HCT116 (cell line): ENCODE measurements around the gene SCD5. TPM values are rescaled to one million over a fixed set of nuclear protein-coding genes. Genes with fewer than 3 reads are reported as not detected.

Experiments
- ATAC-seq: fragments of 200-7000 bp; cut with Tn5 transposase; 2 replicates; pipeline ENCODE4 v1.9.1; 2020; ENCODE audit warnings: mild to moderate bottlenecking, moderate library complexity
- BruUV-seq: library from RNA; stranded (reverse); fragments of 400-500 nt; replicated peaks from 2 replicates; lab custom pipeline; 2021; lab: Mats Ljungman, UMichigan
- CTCF ChIA-PET: fragments of 300-600 bp; sonication (Branson Sonifier 250); formaldehyde crosslinking; loops from one replicate; lab custom pipeline; 2021; ENCODE audit warnings: antibody characterized with exemption; lab: Charles Lee
- POLR2A ChIA-PET: fragments of 300-600, 350-600 bp; sonication (Branson Sonifier 250); formaldehyde crosslinking; loops from one replicate; lab custom pipeline; 2021; ENCODE audit warnings: antibody characterized with exemption; lab: Charles Lee
- RAD21 ChIA-PET, 2 experiments: fragments of 300-600 bp; sonication (Branson Sonifier 250); formaldehyde crosslinking; loops; one replicate each; lab custom pipeline; 2023; ENCODE audit warnings: low total read pairs in 2 of 2; ENCODE audit not compliant: uncharacterized antibody in 2 of 2, unreplicated experiment in 2 of 2, low non-redundant PET in 1 of 2; lab: Charles Lee
- DNase-seq: peaks from one replicate; pipeline ENCODE4 v3.0.0-alpha.2; 2010; ENCODE audit warnings: low read depth, low spot score
- H2AFZ ChIP-seq: fragments of 200-600 bp; shearing (Covaris generic), sonication (generic); 2 replicates; pipeline ENCODE4 v1.6.1; 2017; ENCODE audit warnings: low read depth, mixed run types, mixed read lengths, antibody characterized with exemption, low read length; ENCODE audit not compliant: poor library complexity, severe bottlenecking
- H3K27ac ChIP-seq: 2 replicates; pipeline ENCODE4 v1.5.1; 2012; ENCODE audit warnings: low read depth, low read length
- H3K27me3 ChIP-seq: fragments of 200-600 bp; sonication (generic); 2 replicates; pipeline ENCODE4 v1.6.1; 2016; ENCODE audit warnings: mixed run types, low read length, mixed read lengths; ENCODE audit not compliant: insufficient read depth
- H3K36me3 ChIP-seq, 2 experiments: fragments of 200-500 bp in 1 of 2; fragments of 200-600 bp in 1 of 2; sonication (Bioruptor generic) in 1 of 2; sonication (generic) in 1 of 2; 2 replicates each; pipeline versions ENCODE4 v1.5.1 to v1.6.1; 2014 to 2016; ENCODE audit warnings: low read length in 2 of 2, inconsistent platforms in 1 of 2, mixed read lengths in 1 of 2, mixed run types in 1 of 2; ENCODE audit not compliant: insufficient read depth in 2 of 2, control insufficient read depth in 1 of 2
- H3K4me1 ChIP-seq, 2 experiments: fragments of 200-600 bp in 1 of 2; sonication (generic) in 1 of 2; 2 replicates each; pipeline versions ENCODE4 v1.5.1 to v1.6.1; 2012 to 2017; ENCODE audit warnings: low read length in 2 of 2, inconsistent platforms in 1 of 2, mild to moderate bottlenecking in 1 of 2, mixed read lengths in 1 of 2, mixed run types in 1 of 2, moderate library complexity in 1 of 2; ENCODE audit not compliant: insufficient read depth in 2 of 2, control insufficient read depth in 1 of 2
- H3K4me2 ChIP-seq: fragments of 200-600 bp; sonication (generic); 2 replicates; pipeline ENCODE4 v1.6.1; 2017; ENCODE audit warnings: mixed run types, low read length, mixed read lengths
- H3K4me3 ChIP-seq, 2 experiments: fragments of 200-600 bp in 1 of 2; sonication (generic) in 1 of 2; replicated peaks in 1 of 2; 2 replicates each; pipeline ENCODE4 v1.5.1; 2011 to 2016; ENCODE audit warnings: low read length in 2 of 2, control low read depth in 1 of 2, low read depth in 1 of 2, mild to moderate bottlenecking in 1 of 2, mixed read lengths in 1 of 2, mixed run types in 1 of 2
- H3K79me2 ChIP-seq: fragments of 200-600 bp; sonication (generic); 2 replicates; pipeline ENCODE4 v1.6.1; 2017; ENCODE audit warnings: mild to moderate bottlenecking, mixed run types, low read length, moderate library complexity, mixed read lengths; ENCODE audit not compliant: insufficient read depth
- H3K9ac ChIP-seq: fragments of 200-600 bp; sonication (generic); 2 replicates; pipeline ENCODE4 v1.6.1; 2016; ENCODE audit warnings: low read length, mixed read lengths
- H3K9me2 ChIP-seq: fragments of 200-600 bp; sonication (generic), shearing (Covaris generic); 2 replicates; pipeline ENCODE4 v1.6.1; 2017; ENCODE audit warnings: mixed run types, mild to moderate bottlenecking, moderate library complexity; ENCODE audit not compliant: insufficient read depth
- H3K9me3 ChIP-seq, 2 experiments: fragments of 200-500 bp in 1 of 2; fragments of 200-600 bp in 1 of 2; sonication (Bioruptor generic) in 1 of 2; sonication (generic) in 1 of 2; 2 replicates each; pipeline ENCODE4 v1.6.1; 2014 to 2017; ENCODE audit warnings: low read length in 2 of 2, mixed read lengths in 2 of 2, inconsistent platforms in 1 of 2, low read depth in 1 of 2, mild to moderate bottlenecking in 1 of 2, mixed run types in 1 of 2, moderate library complexity in 1 of 2; ENCODE audit not compliant: control insufficient read depth in 1 of 2, insufficient read depth in 1 of 2
- H4K20me1 ChIP-seq: fragments of 200-600 bp; sonication (generic), shearing (Covaris generic); 2 replicates; pipeline ENCODE4 v1.6.1; 2017; ENCODE audit warnings: mixed run types, mild to moderate bottlenecking, moderate library complexity; ENCODE audit not compliant: insufficient read depth
- CBX3 ChIP-seq: IDR thresholded peaks from 2 replicates; pipeline ENCODE4 v1.6.1; 2012; ENCODE audit warnings: low read depth
- CEBPB ChIP-seq: IDR thresholded peaks from 2 replicates; pipeline ENCODE4 v1.6.1; 2012; ENCODE audit warnings: low read depth
- EGR1 ChIP-seq: IDR thresholded peaks from 2 replicates; pipeline ENCODE4 v1.6.1; 2012; ENCODE audit warnings: low read depth
- EZH2 ChIP-seq: fragments of 200-600 bp; sonication (generic); IDR thresholded peaks from 2 replicates; pipeline ENCODE4 v1.6.1; 2017; ENCODE audit warnings: antibody characterized with exemption, mixed run types
- EZH2phosphoT487 ChIP-seq: fragments of 200-600 bp; IDR thresholded peaks from 2 replicates; pipeline ENCODE4 v1.6.1; 2018; ENCODE audit warnings: antibody characterized with exemption, borderline replicate concordance
- FOSL1 ChIP-seq: IDR thresholded peaks from 2 replicates; pipeline ENCODE4 v1.6.1; 2012; ENCODE audit warnings: low read depth
- JUND ChIP-seq: IDR thresholded peaks from 2 replicates; pipeline ENCODE4 v1.6.1; 2012
- POLR2AphosphoS5 ChIP-seq: IDR thresholded peaks from 2 replicates; pipeline ENCODE4 v1.6.1; 2011; ENCODE audit warnings: mild to moderate bottlenecking, low read depth, low read length, moderate library complexity
- RAD21 ChIP-seq: IDR thresholded peaks from 2 replicates; pipeline ENCODE4 v1.6.1; 2012; ENCODE audit warnings: low read depth, mild to moderate bottlenecking
- SIN3A ChIP-seq: IDR thresholded peaks from 2 replicates; pipeline ENCODE4 v1.6.1; 2012; ENCODE audit warnings: low read depth
- SP1 ChIP-seq: IDR thresholded peaks from 2 replicates; pipeline ENCODE4 v1.6.1; 2012; ENCODE audit warnings: low read depth
- SRF ChIP-seq: IDR thresholded peaks from 2 replicates; pipeline ENCODE4 v1.6.1; 2012; ENCODE audit warnings: low read depth
- intact Hi-C: fragments of 100-400 bp; cut with micrococcal nuclease; formaldehyde crosslinking; loops from 2 replicates; pipeline ENCODE4 v1.10.0; 2022
- total RNA-seq: library from RNA; stranded (reverse); gene quantifications from one replicate; pipeline ENCODE4 v1.2.1, GENCODE V29; 2021; ENCODE audit not compliant: unreplicated experiment
- TF ChIP-seq, protein P1 (sequence below): IDR thresholded peaks from 2 replicates; pipeline ENCODE4 v1.6.1; 2012
- TF ChIP-seq, protein P2 (sequence below): IDR thresholded peaks from 2 replicates; pipeline ENCODE4 v1.6.1; 2012; ENCODE audit warnings: low read depth
- TF ChIP-seq, protein P3 (sequence below): IDR thresholded peaks from 2 replicates; pipeline ENCODE4 v1.6.1; 2011; ENCODE audit warnings: mild to moderate bottlenecking, low read length, moderate library complexity; ENCODE audit not compliant: insufficient replicate concordance; ENCODE audit errors: extremely low read depth
- TF ChIP-seq, protein P4 (sequence below): IDR thresholded peaks from 2 replicates; pipeline ENCODE4 v1.6.1; 2012

The SCD5 gene
- total RNA-seq, 1 experiment from 2014 or later: 21.7 TPM

DNA sequence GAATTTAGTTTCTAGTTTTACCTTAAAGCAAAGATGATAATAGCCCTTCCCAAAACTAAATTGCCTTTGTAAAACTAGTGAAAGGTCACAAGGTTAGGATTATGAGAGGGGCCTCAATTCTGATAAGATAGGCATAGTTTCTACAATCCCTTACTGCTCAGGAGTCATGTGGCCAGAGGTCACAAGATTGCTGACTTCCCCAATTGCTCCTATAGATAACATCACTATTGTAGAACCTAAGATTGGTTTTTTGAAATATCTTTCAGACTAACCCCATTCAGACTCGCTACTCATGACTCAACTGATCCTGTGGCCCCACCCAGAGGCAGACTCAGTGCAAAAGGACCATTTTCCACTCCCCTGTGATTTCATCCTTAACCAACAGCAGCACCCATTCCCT is 70.3 kb downstream of the SCD5 start:
- no peak overlapping the region for H3K27ac ChIP-seq
- ChIA-PET RAD21 (no interaction called here), CTCF (interaction anchor here (1.3 kb wide), 1 partner anchor 10 kb away, joined by 5 read pairs; no protein-coding TSS in a partner anchor), POLR2A (no interaction called here)
- no peak overlapping the region for H3K4me3 ChIP-seq
- ATAC-seq (no peak), DNase-seq (no peak)
- H3K27me3 ChIP-seq: no peaks in the 10 kb centered on the region
- no peaks in the 10 kb centered on the region; the same call in 1 of the 2 replicates for H3K79me2 ChIP-seq
- no peak overlapping the region for H3K4me2 ChIP-seq
- H4K20me1 ChIP-seq: no peaks in the 10 kb centered on the region
- H2AFZ ChIP-seq: no peak overlapping the region
- no peaks in the 10 kb centered on the region for H3K4me1 ChIP-seq
- no TSS peak for BruUV-seq
- no peak overlapping the region for H3K9ac ChIP-seq
- H3K9me3 ChIP-seq: no peaks in the 10 kb centered on the region; a peak in 1 of 4 replicates
- H3K36me3 ChIP-seq: no peaks in the 10 kb centered on the region
- TF ChIP-seq FOSL1: no peak
- no peak for TF ChIP-seq EGR1
- TF ChIP-seq, protein P1, sequence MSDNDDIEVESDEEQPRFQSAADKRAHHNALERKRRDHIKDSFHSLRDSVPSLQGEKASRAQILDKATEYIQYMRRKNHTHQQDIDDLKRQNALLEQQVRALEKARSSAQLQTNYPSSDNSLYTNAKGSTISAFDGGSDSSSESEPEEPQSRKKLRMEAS: no peak
- TF ChIP-seq, protein P2, sequence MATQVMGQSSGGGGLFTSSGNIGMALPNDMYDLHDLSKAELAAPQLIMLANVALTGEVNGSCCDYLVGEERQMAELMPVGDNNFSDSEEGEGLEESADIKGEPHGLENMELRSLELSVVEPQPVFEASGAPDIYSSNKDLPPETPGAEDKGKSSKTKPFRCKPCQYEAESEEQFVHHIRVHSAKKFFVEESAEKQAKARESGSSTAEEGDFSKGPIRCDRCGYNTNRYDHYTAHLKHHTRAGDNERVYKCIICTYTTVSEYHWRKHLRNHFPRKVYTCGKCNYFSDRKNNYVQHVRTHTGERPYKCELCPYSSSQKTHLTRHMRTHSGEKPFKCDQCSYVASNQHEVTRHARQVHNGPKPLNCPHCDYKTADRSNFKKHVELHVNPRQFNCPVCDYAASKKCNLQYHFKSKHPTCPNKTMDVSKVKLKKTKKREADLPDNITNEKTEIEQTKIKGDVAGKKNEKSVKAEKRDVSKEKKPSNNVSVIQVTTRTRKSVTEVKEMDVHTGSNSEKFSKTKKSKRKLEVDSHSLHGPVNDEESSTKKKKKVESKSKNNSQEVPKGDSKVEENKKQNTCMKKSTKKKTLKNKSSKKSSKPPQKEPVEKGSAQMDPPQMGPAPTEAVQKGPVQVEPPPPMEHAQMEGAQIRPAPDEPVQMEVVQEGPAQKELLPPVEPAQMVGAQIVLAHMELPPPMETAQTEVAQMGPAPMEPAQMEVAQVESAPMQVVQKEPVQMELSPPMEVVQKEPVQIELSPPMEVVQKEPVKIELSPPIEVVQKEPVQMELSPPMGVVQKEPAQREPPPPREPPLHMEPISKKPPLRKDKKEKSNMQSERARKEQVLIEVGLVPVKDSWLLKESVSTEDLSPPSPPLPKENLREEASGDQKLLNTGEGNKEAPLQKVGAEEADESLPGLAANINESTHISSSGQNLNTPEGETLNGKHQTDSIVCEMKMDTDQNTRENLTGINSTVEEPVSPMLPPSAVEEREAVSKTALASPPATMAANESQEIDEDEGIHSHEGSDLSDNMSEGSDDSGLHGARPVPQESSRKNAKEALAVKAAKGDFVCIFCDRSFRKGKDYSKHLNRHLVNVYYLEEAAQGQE: no peak
- TF ChIP-seq JUND: no peak
- no peak for TF ChIP-seq CEBPB
- TF ChIP-seq RAD21: no peak
- TF ChIP-seq SIN3A: no peak
- TF ChIP-seq, protein P3, sequence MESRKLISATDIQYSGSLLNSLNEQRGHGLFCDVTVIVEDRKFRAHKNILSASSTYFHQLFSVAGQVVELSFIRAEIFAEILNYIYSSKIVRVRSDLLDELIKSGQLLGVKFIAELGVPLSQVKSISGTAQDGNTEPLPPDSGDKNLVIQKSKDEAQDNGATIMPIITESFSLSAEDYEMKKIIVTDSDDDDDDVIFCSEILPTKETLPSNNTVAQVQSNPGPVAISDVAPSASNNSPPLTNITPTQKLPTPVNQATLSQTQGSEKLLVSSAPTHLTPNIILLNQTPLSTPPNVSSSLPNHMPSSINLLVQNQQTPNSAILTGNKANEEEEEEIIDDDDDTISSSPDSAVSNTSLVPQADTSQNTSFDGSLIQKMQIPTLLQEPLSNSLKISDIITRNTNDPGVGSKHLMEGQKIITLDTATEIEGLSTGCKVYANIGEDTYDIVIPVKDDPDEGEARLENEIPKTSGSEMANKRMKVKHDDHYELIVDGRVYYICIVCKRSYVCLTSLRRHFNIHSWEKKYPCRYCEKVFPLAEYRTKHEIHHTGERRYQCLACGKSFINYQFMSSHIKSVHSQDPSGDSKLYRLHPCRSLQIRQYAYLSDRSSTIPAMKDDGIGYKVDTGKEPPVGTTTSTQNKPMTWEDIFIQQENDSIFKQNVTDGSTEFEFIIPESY: no peak
- TF ChIP-seq EZH2phosphoT487: no peak
- no peak for TF ChIP-seq POLR2AphosphoS5
- TF ChIP-seq SRF: no peak
- TF ChIP-seq CBX3: no peak
- no peak for TF ChIP-seq SP1
- TF ChIP-seq, protein P4, sequence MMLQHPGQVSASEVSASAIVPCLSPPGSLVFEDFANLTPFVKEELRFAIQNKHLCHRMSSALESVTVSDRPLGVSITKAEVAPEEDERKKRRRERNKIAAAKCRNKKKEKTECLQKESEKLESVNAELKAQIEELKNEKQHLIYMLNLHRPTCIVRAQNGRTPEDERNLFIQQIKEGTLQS: no peak
- no peak for TF ChIP-seq EZH2
- no peaks in the 10 kb centered on the region for H3K9me2 ChIP-seq
- intact Hi-C loops: no loop called here
